ENCODE results near the gene MAP3K7. TPM values are rescaled to one million over a fixed set of nuclear protein-coding genes. Genes with fewer than 3 reads are reported as not detected.

The MAP3K7 gene
- total and polyA plus RNA-seq, 8 donors: 8.5 to 42.8 (median 17.6) TPM

DNA sequence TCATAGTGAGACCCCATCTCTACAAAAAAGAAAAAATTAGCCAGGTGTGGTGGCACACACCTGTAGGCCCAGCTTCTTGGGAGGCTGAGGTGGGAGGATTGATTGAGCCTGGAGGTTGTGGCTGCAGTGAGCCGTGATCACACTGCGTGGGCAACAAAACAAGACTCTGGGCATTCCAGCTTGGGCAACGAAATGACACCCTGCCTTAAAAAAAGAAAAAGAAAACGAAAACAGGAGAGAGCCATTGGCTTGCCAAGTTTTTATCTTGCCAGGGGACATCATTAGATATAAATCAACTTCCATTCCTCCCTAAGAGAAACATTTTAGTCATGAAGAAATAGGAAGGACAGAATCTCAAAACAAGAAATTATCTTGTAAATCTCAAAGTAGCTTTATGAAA, 109.5 kb downstream of the MAP3K7 start:
- H3K4me1 ChIP-seq: peaks cover 4 to 8% (median 6%) of the 10 kb centered on the region in 4 donors
- H3K36me3 ChIP-seq: no peaks in the 10 kb centered on the region
- intact Hi-C loops (cut with DNase I; ENCODE audit: low total_unique reads): loop anchor here (5.0 kb wide), 1 partner anchor 540 kb away; no protein-coding TSS in a partner anchor
- TF ChIP-seq EP300 (IDR thresholded peaks at IDR 0.05) (no peak), POLR2AphosphoS5 (IDR thresholded peaks at IDR 0.05) (no peak), POLR2A (IDR thresholded peaks at IDR 0.05) (no peak), CTCF (IDR thresholded peaks at IDR 0.05) (no peak)
- DNase-seq: no peak
- H3K27me3 ChIP-seq: no peaks in the 10 kb centered on the region
- H3K9me3 ChIP-seq: no peaks in the 10 kb centered on the region
- 74 to 87% (median 83%) methylated on average over 4 of the region's 4 CpGs for WGBS, 5 donors
- no peak overlapping the region for H3K4me3 ChIP-seq
- H3K27ac ChIP-seq: no peak overlapping the region

GRCh38 chr6:90472716-90473115, 114.2 kb downstream of the MAP3K7 start:
- Histone ChIP-seq H3K4me3 (no peak overlapping the region), H3K36me3 (no peaks in the 10 kb centered on the region), H3K27me3 (no peaks in the 10 kb centered on the region), H3K4me1 (no peaks in the 10 kb centered on the region), H3K9me3 (no peaks in the 10 kb centered on the region), H3K27ac (no peak overlapping the region)
- no peak for TF ChIP-seq EP300 (IDR thresholded peaks at IDR 0.05)
- TF ChIP-seq POLR2A (IDR thresholded peaks at IDR 0.05): no peak
- TF ChIP-seq CTCF (IDR thresholded peaks at IDR 0.05): no peak
- no peak for TF ChIP-seq POLR2AphosphoS5 (IDR thresholded peaks at IDR 0.05)
- intact Hi-C loops (cut with DNase I; ENCODE audit: low total_unique reads): no loop called here
- DNase-seq: no peak
- 76 to 90% (median 83%) methylated on average over 9 of the region's 9 CpGs for WGBS, 5 donors

GRCh38 chr6:90471263-90471662, 115.6 kb downstream of the MAP3K7 start:
- H3K4me3 ChIP-seq: no peak overlapping the region
- no peak overlapping the region for H3K27ac ChIP-seq
- WGBS, 5 donors: 52 to 65% (median 57%) methylated on average over 4 of the region's 4 CpGs
- no peaks in the 10 kb centered on the region for H3K36me3 ChIP-seq
- H3K9me3 ChIP-seq: no peaks in the 10 kb centered on the region
- DNase-seq: no peak
- intact Hi-C loops (cut with DNase I; ENCODE audit: low total_unique reads): no loop called here
- TF ChIP-seq EP300 (IDR thresholded peaks at IDR 0.05) (no peak), POLR2A (IDR thresholded peaks at IDR 0.05) (no peak), POLR2AphosphoS5 (IDR thresholded peaks at IDR 0.05) (no peak), CTCF (IDR thresholded peaks at IDR 0.05) (no peak)
- no peaks in the 10 kb centered on the region for H3K27me3 ChIP-seq
- no peaks in the 10 kb centered on the region for H3K4me1 ChIP-seq

DNA sequence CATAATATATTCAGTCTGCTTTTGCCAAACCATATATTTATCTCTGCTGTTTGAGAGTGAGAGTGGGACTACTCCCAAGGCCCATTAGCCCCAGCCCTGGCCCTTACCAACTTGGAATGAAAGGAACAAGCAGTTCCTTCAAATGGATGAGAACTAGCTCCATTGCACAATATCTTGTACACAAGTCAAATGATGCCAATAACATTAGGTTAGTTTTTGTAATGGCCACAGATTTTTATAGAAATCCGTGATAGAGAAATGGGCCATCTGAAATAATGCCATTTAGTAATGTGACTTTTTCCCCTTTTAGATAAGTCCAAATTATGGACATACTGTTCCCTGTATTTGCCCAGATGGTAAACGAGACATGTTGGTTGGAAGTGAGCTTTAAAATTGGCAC, 117.0 kb downstream of the MAP3K7 start:
- no peak overlapping the region for H3K27ac ChIP-seq
- intact Hi-C loops (cut with DNase I; ENCODE audit: low total_unique reads): no loop called here
- no peak for DNase-seq
- no peaks in the 10 kb centered on the region for H3K4me1 ChIP-seq
- no peaks in the 10 kb centered on the region for H3K36me3 ChIP-seq
- H3K27me3 ChIP-seq: no peaks in the 10 kb centered on the region
- H3K4me3 ChIP-seq: no peak overlapping the region
- TF ChIP-seq EP300 (IDR thresholded peaks at IDR 0.05): no peak
- TF ChIP-seq POLR2AphosphoS5 (IDR thresholded peaks at IDR 0.05): peak in 1 of 3 donors; percentile 11
- 44 to 73% (median 49%) methylated on average over 2 of the region's 2 CpGs for WGBS, 5 donors
- no peaks in the 10 kb centered on the region for H3K9me3 ChIP-seq

DNA sequence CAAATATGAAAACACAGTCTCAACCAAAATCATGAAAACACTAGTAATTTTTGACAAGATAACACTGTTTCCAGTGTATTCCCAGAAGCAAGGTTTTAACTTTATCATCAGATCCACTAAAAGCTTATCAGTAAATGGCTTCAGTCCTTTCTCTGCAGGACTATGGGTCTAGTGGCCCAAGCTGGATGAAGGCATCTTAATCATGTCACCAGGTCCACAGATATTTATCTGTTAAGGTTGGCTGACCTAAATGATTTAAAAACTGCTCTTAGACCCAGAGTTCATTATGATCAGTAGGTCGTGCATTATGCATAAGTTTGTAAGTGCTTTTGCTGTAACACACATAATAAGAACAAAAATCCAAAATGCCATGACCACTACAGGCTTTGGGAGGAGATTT, 118.0 kb downstream of the MAP3K7 start:
- H3K4me3 ChIP-seq: no peak overlapping the region
- H3K27me3 ChIP-seq: no peaks in the 10 kb centered on the region
- no peaks in the 10 kb centered on the region for H3K9me3 ChIP-seq
- WGBS, 5 donors: 36 to 65% (median 56%) methylated on average over 1 of the region's 1 CpG
- intact Hi-C loops (cut with DNase I; ENCODE audit: low total_unique reads): no loop called here
- no peaks in the 10 kb centered on the region for H3K4me1 ChIP-seq
- no peak for DNase-seq
- H3K36me3 ChIP-seq: no peaks in the 10 kb centered on the region
- H3K27ac ChIP-seq: no peak overlapping the region
- no peak for TF ChIP-seq EP300 (IDR thresholded peaks at IDR 0.05)
- no peak for TF ChIP-seq POLR2AphosphoS5 (IDR thresholded peaks at IDR 0.05)
- TF ChIP-seq CTCF (IDR thresholded peaks at IDR 0.05): no peak

All from stomach (tissue), 9 donors.